ENCODE measurements around the gene MUC4.
"Not testable (repeated sequence)": the region's sequence is repeated elsewhere in the genome, so short reads cannot be mapped to it uniquely, and the experiment has no call there.

Gene MUC4

DNA sequence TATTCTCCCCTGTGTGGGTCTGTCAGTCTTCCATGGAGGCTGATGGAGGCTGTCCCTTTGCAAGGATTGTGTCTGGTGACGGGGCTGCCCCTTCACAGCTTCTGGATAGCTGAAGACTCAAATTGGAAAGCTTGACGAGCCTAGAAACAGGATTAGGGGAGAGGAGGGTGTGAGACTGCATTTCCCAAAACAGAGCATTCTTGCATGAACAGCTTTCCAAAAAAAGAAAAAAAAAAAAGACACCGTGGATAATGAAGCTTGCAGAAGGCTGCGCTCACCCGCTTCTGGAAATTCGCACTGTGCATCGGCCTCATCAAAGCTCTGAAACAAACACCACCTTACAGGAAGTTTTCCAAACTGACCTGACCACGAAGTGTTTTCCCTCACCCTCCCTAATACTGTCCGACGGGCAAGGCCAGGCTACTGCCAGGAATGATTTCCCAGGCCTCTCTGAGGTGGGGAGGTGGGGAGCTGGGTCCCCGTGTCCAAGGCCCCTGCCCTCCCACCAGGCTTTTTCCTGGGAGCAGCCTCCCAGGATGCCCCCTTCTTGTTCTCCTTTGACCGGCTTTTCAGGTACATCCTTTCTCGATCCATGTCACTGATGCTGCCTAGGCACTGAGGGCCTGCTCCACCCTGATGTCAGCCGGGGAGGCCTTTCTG, 24.9 kb upstream of the MUC4 start:
- no peak for DNase-seq

DNA sequence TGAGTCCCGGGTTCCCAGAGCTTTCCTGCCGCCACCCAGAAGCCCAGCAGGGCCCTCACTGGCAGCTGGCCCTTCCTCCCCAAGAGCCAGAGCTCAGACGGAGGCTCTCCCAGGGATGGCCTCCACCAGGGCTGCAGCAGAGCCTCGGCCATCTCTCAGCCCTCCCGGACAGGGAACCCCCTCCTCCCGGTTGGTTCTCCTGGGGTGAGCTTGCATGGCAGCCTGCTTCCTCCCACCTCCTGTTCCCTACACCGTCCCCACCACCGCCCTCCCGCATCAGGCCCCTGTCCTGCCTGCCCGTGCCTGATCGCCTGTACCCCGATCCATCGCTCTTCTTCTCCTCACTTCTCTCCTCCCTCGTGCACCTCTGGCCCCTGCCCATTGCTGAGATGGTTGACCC, 24.1 kb upstream of the MUC4 start:
- DNase-seq, result no peak

DNA sequence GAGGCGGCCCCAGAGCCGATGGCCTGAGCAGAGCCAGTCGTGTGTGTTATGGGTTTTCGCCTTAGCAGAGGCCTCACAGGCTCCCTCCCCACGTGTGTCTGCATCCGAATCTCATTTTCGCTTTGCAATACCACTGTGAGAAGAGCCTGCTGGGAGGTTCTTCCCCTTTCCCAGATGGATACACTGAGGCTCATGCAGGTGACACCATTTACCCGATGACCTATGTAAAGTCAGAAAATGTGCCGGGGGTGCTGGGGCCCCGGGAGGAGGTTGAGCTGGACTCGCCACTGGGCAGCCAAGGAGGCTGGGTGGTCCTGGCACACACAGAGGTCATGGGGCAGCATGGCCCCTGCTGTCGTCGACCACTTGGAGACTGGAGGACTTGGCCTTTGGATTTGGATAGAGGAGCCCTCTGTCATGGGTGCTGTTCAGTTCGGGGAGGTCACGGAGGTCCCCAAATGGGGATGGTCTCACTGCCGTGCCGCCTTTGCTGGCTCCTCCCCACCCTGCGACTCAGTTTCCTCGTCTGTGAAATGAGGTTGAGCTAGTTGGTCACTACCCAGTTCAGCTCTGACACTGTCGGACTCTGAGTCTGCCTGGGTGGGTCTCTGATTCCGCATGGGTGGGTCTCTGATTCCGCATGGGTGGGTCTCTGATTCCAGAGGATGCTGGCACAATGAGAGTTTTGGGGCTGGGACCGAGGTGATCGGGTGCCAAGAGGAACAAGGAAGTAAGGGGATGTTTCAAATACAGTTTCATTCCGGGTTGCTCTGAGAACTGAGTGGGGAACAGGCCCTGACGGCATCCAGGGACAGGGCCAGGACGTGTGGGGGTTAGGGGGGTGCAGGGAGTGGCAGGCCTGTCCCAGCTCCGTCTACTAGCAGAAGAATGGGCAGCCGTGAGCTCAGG, 23.2 kb upstream of the MUC4 start:
- no peak for DNase-seq

DNA sequence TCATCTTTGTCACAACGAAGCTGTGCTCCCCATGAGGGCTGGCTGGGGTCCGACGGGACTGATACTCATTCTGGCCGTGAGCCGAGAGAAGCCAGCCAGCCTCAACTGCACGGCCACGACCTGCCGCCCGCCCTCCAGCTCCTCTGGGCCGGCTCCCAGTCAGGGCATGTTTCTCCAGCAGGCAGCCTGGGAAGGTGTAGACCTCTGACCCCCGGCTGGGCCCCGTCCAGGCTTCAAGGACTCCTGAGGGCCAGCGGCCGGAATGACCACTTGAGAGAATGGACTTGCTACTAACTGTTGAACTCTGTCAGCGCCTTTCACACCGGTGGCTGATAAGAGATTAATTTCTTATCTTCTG, 18.1 kb upstream of the MUC4 start:
- DNase-seq, result no peak

DNA sequence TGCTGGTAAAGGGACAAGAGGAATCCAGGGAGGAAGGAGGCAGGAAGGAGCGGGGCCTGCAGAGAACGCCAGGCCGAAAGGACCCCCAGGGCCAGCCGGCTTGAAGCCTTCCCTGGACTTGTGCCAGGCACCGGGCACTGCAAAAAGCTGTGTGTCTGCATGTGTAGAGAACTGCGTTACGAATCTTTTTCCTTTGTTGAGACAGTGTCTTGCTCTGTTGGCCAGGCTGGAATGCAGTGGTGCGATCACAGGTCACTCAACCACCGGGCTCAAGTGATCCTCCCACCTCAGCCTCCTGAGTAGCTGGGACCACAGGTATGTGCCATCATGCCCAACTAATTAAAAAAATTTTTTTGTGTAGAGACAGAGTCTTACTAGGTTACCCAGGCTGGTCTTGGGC, 17.0 kb upstream of the MUC4 start:
- no peak for DNase-seq

DNA sequence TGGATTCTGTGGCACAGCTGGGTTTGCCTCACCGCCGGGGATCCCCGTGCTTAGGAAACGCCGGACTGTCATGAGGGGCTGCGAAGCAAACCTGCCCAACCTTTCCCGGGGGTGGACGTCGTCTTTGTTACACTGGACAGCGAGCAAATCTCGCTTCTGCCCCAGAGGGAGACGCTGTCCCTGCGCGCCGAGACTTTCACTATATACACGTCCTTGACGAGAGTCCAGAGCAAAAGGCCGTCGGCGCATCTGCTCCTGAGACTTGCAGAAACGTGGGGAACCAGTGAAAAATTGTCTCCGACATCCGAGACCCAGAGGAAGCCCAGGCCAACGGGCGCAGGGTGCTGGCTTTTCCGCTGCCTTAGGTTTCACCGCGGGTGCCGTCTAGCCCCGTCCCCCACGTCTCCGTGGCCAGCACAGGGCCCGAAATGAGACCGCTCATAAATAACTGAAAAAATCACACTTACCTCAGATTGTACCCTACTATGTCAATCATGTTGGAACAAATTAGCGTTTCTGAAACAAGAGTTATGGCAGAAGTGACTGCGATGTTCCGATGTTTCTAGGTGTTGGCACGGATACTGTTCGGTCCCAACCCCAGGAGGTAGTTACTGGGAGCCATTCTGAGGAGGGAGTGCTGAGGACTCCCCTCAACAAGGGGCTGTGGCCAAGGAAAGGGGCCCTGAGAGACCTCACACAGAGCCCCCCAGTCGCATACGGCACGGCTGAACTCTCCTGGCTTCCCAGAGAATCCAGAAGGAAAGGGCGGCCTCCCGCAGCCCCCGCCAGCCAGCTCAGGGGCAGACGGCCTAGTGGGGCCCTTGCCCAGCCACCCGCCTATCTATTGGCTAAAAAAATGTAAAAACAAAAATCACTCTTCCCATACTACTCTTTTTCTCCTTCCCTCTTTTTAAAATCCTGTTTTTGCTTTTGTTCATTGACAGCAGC, 14.4 kb upstream of the MUC4 start:
- DNase-seq, result no peak

DNA sequence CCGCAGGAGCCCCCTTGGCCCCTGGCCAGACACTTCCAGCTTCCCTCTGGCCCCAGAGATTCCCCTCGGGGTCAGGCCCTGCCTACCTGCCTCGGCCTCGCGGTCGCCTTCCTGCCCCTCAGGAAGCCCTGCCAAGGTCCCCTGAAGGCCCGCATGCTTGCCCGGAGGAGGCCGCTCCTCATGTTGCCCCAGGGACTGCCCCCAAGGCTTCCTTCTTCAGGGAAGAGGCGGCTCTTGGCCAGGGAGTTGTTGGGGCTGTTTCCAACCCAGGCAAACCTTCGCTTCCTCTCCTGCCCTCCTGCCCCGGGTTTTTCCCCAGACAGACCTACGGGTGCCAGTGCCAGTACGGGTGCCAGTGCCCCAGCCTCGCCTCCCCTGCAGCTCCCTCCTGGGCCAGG, 13.5 kb upstream of the MUC4 start:
- DNase-seq, result no peak

DNA sequence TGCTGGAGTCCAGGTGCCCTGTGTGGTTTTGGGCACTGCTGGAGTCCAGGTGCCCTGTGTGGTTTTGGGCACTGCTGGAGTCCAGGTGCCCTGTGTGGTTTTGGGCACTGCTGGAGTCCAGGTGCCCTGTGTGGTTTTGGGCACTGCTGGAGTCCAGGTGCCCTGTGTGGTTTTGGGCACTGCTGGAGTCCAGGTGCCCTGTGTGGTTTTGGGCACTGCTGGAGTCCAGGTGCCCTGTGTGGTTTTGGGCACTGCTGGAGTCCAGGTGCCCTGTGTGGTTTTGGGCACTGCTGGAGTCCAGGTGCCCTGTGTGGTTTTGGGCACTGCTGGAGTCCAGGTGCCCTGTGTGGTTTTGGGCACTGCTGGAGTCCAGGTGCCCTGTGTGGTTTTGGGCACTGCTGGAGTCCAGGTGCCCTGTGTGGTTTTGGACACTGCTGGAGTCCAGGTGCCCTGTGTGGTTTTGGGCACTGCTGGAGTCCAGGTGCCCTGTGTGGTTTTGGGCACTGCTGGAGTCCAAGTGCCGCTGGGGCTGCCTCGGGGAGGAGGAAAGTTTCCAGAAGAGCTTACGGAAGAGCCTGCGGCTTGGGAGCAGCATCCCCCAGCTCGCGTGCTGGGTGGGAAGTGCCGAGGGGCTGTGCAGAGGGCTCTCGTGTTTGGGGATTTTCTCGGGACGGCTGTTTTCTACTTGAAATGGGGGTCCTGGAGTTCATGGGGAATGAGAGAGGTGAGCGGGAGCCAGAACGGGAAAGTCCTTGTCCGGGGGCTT, 12.9 kb upstream of the MUC4 start:
- not testable (repeated sequence) for DNase-seq

DNA sequence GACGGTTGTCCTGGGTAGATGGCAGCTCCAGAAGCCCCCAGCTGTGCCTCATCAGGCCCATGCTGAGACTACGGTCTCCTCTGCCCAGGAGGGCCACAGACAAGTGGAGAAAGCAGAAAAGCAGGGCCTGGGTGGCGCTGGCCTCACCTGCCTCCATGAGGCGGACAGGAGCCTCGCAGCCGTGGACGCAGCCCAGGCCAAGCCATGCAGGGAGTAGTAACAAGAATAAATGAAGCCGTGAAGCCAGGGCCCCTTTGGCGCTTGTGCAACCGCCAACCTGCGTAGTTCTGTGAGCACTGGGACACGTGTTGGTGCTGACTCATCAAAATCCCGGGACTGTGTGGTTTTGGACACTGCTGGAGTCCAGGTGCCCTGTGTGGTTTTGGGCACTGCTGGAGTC, 12.3 kb upstream of the MUC4 start:
- DNase-seq, result no peak

DNA sequence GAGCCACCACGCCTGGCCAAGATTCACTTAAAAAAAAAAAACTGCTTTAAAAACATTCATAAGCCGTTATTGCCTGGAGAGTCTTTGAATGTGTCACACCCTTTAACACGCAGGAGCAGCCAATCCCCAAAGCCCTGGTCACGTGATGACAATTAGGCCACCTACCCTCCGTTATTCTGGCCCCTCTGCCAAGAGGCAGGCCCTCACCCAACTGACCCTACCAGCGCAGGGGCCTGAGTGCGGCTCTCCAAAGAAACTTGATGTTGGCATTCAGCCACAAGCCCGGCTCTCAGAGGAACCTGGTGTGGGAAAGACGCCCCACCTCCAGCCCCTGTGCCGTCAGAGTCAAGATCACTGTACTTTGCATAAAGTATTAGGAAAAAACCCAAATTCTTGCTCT, 11.6 kb upstream of the MUC4 start:
- DNase-seq, result no peak

DNA sequence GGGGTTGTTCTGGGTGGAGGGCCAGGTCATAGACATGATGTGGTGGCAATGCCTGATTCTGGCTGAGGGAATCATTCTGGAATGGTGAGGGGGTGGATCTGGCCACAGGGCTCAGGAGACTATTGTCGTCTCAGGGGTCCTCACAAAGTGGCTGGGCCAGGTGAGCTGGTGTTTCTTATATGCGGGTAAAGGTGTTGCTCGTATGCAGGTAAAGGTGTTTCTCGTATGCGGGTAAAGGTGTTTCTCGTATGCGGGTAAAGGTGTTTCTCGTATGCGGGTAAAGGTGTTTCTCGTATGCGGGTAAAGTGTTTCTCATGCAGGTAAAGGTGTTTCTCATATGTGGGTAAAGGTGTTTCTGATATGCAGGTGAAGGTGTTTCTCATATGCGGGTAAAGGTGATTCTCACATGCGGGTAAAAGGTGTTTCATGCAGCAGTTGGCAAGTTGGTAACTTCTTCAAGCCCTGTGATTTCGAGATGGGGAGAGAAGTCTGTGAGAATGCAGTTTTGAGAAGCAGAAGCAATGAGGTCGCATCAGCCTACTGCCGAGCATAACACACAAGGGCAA, 10.5 kb upstream of the MUC4 start:
- DNase-seq, result no peak

DNA sequence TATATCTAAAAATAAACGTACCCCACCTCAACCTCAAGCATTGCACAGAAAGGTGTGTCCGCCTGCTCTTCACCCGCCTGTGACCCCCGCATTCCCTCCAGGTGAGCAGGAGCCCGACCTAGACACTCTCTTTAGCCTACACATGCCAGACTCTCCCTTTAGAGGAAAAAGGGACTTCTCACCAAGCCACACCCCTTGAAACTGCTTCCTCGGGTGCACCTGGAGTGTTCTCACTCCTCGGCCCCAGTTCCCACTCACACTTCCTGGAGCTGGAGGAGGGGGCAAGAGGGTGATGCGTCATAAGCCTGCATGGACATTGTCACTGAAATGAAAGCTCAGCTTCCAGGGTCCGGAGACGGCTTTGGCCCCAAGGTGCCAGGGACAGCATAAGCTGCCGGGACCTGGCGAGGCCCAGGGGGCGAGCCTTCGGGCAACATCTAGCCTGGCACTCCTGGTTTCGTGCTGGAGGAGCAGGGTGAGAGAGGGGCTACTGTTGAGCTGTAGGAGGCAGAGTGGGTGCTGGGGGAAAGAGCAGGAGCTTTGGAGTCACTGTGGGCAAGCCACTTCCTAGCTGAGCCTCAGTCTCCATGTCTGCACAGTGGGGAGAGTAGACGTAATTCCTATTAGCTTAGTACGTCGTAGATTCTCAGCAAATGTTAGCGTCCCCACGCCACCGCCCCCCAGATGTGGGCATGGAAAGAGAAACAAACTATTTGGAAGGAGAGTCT, 9.8 kb upstream of the MUC4 start:
- no peak for DNase-seq

DNA sequence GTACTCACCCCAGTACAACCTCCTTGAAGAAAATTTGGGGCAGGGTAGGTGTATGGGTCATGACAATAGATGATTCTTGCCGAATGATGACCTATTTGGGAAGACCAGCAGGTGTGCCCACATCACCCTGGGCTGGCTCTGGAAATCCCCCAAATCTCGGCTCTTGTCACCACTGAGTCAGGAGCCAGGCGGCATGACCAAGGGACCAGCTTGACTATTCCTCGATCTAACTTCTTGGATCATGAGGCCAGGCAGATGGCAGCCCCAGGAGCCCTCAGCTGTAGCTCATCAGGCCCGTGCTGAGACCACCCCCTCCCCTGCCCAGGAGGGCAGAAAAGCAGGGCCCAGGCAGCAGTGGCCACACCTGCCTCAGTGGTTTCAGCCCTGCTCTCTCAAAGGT, 9.2 kb upstream of the MUC4 start:
- no peak for DNase-seq

DNA sequence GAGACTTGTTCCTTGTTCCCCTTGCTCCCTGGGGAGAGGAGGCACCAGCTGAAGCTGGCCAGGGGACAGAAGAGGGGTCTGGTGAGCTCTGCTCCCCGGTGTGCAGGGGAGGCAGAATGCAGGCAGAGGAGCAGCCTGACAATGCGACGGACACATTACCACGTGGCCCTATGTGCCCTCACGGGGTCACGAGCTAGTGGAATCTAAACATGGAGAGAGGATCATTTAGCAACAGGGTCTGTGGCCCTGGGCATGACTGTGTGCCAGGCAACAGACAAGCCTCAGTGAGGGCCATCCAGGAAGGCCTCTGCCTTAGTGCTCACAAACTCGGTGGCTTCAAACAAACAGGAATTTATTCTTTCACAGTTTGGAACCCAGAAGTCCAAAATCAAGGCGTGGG, 8.5 kb upstream of the MUC4 start:
- no peak for DNase-seq

DNA sequence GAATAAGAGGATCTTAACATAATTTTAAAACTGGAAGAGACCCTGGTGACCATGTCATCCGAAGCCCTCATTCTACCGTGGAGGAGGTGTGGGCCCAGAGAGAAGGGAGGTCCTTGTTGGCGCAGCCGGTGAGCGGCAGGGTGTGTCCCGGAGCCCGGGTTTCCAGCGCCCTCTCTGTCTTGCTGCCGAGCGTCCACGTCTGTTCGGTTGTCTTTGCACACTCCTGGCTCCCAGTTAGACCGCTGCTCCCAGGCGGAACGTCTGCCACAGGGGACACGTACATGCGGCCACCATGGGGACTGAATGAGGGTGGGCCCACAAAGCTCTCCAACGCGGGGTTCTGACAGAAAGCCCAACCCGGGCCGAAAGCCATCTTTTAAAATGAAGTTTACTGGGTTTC, 6.6 kb upstream of the MUC4 start:
- no peak for DNase-seq

DNA sequence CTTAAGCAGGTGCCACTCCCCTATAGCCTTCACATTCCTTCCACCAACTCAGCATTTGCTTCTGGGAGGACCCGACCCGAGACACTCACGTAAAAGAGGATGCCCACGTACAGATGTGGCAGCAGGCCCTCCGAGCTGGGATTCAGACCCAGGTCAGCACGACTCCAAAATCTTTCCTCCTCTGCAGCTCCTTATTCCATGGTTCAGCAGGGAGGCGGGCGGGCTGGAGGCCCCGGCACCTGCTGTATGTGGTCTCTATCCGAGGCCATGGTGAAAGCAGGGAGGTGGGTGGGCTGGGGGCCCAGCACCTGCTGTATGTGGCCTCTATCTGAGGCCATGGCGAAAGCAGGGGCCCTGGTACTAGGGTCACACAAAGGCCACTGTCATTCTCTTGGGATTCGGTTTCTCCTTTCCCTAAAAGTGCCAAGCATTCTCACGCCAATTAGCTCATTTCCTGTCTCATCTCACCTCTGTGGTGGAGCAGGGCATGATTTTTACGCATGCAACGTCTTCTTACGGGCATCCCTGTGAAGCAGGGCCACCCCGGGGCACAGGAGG, 5.9 kb upstream of the MUC4 start:
- DNase-seq, result no peak

DNA sequence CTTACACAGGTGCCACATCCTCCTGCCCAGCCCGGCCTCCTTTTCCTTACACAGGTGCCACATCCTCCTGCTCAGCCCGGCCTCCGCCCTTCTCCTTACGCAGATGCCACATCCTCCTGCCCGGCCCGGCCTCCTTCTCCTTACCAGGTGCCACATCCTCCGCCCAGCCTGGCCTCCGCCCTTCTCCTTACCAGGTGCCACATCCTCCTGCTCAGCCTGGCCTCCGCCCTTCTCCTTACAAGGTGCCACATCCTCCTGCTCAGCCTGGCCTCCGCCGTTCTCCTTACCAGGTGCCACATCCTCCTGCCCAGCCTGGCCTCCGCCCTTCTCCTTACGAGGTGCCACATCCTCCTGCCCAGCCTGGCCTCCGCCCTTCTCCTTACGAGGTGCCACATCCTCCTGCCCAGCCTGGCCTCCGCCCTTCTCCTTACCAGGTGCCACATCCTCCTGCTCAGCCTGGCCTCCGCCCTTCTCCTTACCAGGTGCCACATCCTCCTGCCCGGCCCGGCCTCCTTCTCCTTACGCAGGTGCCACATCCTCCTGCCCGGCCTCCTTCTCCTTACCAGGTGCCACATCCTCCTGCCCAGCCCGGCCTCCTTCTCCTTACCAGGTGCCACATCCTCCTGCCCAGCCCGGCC, 4.7 kb upstream of the MUC4 start:
- DNase-seq, result not testable (repeated sequence)

DNA sequence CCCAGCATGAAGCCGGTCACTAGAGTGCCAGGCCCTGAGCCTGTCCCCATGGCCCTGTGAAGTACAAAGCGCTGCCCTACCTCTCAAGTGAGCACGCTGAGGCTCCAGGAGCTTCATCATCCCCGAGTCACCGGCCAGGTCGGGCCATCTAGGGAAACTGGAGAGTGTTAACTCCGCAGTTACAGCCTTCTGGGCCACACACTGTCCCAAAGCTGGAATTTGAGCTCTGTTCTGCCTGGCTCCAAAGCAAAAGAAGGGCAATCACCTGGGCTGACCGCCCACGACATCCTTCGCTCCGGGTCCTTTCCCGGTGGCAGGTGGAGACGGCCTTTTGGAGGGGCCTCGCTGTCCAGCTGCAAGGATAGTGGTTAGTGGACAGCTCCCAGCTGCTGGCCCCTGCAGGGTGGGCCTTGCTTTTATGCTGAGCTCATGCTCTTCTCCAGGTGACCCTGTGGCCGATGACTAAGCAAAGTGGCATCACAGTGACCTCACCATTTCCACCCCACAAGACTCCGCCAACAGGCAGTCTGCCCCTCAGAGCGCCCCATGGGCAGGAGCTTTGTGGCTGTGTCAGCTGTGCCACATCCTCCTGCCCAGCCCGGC, 3.5 kb upstream of the MUC4 start:
- DNase-seq, result no peak

DNA sequence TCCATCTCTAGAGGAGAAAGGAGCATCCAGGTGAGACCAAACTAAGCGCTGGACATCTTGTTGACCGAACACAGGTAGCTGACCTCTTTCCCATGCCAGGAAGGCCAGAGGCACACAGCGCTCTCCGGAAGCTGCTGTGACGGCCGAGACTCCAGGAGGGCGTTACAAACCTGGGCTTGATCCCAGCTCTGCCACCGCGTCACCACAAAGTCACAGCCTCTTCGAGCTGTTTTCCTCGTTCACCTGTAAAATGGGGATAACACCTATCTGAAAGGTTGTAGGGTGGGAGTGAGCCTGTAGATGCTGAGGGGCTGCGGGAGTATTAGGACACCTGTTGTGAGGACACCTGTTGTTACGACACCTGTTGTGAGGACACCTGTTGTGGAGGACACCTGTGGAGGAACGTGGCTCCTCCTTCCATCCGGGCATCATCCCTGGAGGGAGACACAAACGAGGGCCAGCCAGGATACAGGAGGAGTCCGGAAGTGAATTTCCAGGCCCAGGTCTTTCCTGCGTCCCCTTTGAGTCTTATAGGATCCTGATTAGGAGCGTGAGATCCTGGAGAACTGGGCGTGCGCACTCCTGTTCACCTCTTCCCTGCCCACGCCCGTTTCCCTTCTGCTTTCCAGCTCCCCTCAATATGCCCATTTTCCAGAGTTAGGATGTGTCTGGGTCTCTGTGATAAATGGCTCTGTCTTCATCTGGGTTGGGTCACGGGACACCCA, 2.3 kb upstream of the MUC4 start:
- DNase-seq, result no peak

DNA sequence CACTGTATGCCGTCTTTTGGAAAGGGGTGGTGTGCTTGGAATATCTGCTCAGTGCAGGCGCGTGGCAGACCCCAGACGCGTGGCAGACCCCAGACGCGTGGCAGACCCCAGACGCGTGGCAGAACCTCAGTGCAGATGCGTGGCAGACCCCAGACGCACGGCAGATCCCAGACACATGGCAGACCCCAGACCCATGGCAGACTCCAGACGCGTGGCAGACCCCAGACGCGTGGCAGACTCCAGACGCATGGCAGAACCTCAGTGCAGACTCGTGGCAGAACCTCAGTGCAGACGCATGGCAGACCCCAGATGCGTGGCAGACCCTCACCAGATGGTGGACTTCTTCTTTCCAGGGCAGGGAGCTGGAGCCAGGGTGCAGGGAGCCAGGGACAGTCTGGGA, 637 bp upstream of the MUC4 start:
- DNase-seq, result no peak
